Posterior vena cava (tissue), 2 donors: ENCODE data around the gene TMEM258. TPM values are rescaled to one million over a fixed set of nuclear protein-coding genes. Genes with fewer than 3 reads are reported as not detected.
A peak's percentile ranks its signal among the peaks of the same experiment; 100 is the strongest.

Experiments
- DNase-seq: peaks from one replicate; pipeline ENCODE4 v3.0.0-alpha.2; 2020; ENCODE audit warnings: low spot score
- intact Hi-C, 2 donors: fragments of 100-400 bp; cut with DNase I; formaldehyde crosslinking; loops; one replicate each; pipeline versions ENCODE4 v1.14.1 to v1.14.2; 2022 to 2023
- total RNA-seq, 2 donors: library from RNA; stranded (reverse); fragmentation: NEBNext Ultra II Directional; extraction: Animal tissue kit (Norgen Biotek cat#: 25700); gene quantifications; one replicate each; pipeline ENCODE4 v1.2.1, GENCODE V29; 2021
- donor health status: DM: yes; HTN: yes; CAD: no.
- donor health status: DM: yes; HTN: yes; CAD: no.

TMEM258 gene
- total RNA-seq, 2 donors from 2014 or later = 78.2 to 84.7 TPM

DNA sequence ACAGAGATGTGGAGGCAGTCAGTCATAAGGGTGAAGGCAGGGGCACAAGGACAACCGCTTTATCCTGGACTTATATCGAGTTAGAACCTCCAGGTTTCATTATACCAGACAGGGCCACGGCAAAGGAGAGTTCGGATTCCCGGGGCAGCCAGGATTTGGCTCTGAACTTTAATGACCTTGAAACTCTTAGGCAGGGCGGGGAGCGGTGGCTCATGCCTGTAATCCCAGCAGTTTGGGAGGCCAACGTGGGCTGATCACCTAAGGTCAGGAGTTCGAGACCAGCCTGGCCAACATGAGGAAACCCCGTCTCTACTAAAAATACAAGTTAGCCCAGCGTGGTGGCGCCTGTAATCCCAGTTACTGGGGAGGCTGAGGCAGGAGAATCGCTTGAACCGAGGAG lies 41.0 kb downstream of the TMEM258 start:
- intact Hi-C loops = no loop called here
- DNase-seq = no peak

DNA sequence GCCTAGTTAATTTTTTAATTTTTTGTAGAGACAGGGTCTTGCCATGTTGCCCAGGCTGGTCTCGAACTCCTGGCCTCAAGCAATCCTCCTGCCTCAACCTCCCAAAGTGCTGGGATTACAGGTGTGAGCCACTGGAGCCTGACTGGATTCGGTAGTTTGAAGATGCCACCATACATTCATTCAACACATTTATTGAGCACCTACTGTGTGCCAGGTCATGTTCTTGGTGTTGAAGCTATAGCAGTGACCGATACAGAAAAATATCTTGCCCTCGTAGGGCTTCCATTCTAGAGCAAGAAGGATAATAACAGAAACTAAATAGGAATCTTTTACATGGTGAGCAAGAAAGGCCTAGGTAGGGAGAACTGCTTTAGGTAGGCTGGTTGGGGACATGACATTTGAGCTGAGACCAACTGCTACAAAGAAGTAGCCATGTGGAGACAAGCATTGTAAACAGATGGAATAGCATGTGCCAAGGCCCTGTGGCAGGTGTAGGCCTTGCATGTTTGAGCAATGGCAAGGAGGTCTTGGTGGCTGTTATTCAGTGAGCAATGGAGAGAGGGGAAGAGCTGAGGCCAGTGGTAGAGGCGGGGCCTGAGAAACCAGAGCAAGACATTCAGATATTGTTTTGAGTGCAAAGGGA lies 41.6 kb downstream of the TMEM258 start:
- no peak for DNase-seq
- intact Hi-C loops = no loop called here

DNA sequence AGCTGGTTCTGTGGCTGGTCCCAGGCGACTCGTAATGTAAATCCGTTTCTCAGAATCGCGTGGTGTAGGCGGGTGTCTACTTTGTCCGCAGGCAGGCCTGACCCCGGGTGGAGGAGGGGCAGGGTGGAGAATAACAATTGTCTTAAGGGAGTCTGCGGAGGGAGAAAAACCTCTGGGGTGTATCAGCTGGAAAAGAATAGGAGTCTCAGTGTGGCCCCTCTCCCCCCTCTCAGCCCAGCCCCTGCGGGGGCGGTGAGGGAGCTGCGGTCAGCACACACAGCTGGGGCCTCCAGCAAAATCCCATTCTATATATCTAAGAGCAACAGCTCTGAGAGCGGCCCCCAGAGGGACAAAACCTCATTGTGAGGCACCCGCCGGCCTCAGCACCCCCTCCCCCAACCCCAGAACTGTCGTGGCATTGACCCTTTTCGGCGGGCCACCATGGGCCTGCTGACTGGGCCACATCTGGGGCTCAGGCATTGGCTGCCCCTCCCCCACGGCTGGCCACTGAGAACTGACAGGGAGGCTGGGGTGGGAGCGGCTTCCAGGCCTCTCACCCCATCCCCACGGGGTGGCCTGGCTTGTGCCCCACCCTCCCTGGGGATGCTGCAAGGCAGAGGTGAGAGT lies 42.7 kb downstream of the TMEM258 start:
- intact Hi-C loops = no loop called here

DNA sequence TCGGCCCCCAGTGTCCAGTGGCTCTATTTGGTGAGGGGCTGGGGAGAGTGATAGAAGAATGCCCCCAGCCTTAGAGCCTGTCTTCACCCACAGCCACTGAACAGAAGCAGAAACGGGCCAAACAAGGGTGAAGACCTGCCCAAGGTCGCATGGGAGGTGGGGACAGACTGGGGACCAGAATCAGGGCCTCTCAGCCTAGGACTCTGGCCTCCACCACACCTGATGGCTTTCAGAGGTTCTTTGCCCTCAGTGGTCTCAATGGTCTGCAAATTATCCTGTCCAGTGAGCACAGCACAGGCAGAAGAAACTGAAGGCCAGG lies 44.5 kb downstream of the TMEM258 start:
- intact Hi-C loops = no loop called here

More for the DNA sequence above, 42.7 kb downstream of the TMEM258 start:
- DNase-seq = no peak

DNA sequence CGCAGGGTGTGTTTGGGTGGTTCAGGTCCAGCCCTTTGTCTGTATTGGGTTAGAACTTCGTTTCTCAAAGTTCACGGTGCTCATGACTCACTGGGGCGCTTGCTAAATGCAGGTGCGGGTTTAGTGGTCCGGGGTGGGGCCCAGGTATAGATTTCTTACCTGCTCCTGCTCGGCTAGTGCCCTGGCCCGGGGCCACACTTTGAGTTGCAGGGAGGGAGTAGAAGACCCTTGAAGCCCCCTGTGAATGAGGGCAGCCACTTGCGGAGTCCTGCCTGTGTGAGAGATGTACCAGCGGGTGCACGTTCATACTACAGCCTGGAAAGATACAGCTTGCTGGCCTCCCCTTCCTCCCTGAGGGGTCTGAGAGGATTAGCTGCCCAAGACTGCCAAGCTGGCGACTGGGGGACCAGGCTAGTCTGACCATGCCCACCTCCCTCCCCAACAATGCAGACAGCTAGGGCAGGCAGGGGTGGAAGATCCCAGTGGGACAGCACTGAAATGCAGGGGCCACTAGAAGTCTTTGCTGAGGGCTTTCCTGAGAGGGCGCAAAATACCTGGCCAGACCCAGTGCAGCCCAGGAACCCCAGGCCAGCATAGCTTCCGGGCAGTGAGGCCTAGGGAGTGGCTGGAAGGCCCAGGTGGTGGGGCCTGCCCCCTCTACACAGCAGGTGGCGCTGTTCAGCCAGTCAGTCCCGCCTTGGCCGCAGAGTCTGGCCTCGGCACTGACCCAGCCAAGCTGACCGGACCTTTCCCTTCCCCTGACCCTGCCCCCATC lies 45.0 kb downstream of the TMEM258 start:
- peak; percentile 92 for DNase-seq
- intact Hi-C loops = no loop called here

More for the DNA sequence above, 44.5 kb downstream of the TMEM258 start:
- no peak for DNase-seq

DNA sequence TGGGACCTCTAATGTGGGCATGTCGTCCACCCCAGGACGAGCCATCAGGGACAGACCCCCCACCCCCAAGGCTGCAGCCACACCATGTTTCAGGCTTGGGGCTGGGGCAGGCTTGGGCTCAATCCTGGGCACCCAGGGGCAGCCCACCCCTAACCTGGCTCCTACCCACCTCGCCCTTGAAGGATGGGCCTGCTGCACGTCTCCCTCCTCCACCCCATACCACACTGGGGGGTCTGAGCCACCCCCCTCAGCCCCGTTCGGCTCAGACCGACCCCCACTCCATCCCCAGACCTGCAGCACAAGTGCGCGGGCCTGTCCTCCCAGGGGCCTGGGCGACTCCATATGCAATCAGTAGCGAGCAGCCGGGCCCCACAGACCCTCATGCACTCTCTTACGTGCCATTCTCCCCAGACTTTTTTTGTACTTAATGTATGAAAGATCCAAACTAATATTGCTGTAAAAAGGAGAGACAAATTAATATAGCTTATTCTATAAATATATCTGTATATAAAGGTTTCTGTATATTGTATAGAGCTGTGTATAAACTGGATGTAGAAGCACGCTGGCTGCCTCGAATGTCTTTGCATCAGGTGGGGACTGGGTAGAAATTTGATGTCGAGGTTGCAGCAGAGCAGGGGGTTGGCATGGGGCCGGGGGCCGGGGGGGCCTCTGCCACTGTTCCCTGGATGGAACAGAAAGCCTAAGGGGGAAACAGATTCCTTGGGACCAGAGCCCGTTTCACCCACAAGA lies 45.8 kb downstream of the TMEM258 start:
- intact Hi-C loops = no loop called here
- no peak for DNase-seq

DNA sequence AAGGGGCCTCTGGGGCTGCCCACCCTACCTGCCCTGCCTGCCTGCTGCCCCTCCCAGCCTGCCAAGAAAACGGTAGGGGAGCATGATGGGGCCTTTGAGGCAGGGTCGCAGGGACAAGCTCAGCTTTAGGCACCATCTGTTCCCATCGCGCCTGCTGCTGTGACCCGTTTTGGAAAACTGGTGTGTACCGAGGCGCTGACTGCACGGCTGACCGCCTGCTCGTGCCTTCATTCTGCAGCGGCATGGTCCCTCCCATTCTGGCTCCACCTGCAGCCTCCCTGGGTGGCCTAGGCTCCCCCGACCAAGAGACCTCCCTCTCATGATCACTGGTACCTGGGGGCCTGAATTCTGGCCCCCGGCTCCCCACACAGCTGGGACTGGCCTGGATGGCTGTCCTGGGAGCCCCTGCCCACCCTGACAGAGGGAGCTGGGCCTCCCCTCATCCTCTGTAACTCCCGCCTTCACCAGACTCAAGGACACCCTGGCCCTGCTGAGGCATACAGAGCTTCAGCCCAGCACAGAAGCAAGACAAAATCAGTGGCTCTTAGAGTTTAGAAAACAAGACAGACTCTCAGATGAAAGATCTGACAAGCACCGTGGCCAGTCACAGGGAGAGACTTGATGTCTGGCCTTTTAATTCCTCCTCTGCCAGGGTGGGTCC lies 46.5 kb downstream of the TMEM258 start:
- no peak for DNase-seq
- intact Hi-C loops = no loop called here

DNA sequence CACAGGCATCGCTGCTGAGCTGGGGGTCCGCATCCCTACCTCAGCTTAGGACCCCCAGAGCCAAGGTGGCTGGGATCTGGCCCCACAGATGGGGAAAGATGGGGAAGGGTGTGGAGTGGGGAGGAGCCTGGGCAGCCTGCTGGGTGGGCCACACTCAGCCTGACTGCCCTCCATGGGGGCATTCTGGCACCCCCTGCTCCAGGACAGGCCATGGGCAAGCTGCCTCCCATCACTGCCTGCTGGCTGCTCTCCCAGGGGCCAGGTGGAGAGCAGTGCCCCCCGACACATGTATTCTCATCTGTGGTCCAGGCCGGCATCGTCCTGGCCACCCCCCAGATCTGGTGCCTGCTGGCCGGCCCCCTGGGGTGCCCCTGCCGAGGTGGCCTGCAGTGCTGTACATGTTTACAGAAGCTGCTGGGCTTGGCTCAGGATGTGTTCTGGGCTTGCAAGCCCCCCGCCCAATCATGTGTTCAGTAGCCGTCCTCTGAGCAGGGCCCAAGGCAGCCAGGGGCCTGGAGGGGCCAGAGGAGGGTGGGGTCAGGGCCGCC lies 47.7 kb downstream of the TMEM258 start:
- no peak for DNase-seq
- intact Hi-C loops = no loop called here

DNA sequence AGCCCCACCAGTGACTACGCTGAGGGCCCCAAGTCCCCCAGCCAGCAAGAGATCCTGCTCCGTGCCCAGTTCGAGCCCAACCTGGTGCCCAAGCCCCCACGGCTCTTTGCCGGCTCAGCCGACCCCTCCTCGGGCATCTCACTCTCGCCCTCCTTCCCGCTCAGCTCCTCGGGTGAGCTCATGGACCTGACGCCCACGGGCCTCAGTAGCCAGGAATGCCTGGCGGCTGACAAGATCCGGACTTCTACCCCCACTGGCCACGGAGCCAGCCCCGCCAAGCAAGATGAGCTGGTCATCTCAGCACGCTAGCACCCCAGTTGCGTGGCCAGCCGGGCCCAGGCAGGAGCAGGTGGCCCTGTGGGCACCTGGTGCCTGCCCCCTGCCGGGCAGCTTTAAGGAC lies 48.2 kb downstream of the TMEM258 start:
- intact Hi-C loops = no loop called here

DNA sequence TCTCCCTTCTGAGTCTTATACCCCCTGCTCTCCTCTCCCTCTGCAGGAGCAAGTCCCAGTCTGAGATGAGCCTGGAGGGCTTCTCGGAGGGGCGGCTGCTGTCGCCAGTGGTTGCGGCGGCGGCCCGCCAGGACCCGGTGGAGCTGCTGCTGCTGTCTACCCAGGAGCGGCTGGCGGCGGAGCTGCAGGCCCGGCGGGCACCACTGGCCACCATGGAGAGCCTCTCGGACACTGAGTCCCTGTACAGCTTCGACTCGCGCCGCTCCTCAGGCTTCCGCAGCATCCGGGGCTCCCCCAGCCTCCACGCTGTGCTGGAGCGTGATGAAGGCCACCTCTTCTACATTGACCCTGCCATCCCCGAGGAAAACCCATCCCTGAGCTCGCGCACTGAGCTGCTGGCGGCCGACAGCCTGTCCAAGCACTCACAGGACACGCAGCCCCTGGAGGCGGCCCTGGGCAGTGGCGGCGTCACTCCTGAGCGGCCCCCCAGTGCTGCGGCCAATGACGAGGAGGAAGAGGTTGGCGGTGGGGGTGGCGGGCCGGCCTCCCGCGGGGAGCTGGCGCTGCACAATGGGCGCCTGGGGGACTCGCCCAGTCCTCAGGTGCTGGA lies 48.8 kb downstream of the TMEM258 start:
- no peak for DNase-seq
- intact Hi-C loops = no loop called here

More for the DNA sequence above, 48.2 kb downstream of the TMEM258 start:
- DNase-seq = no peak

DNA sequence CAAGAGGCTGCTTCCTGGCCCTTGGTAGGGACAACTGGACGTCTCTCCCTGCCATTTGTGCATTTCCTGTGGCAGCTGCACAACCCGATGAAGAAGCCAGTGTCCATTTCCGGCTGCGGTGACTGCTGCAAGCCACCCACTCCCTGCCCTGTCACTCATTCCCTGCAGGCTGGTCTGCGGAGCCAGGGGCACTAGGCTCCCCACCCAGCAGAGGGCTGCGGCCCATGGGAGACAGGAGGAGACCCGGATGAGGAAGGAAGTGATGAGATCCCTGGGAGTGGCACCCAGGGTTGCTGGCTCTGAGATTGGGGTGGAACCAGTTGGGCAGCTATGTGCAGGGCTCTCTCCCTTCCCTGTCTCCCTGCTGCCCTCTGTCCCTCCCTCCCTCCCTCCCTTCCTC lies 50.0 kb downstream of the TMEM258 start:
- intact Hi-C loops = no loop called here
- no peak for DNase-seq

DNA sequence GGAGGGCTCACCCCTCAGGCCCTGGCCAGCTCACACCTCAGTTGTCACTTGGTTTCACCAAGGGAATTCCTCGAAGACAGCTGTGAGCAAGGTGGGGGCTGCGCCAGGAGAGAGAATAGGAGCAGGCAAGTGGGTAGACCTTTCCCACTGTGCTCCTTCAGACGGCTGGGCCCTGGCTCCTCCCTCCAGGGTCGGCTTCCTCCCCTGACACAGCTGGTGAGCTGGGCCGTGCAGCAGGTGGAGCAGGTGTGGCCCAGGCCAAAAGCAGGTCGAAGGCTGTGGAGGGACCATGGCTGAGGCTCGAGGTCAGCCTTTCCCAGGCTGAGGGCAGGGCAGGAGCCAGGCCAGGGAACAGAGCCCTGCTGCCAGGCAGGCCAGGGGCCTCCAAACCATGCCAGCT lies 52.4 kb downstream of the TMEM258 start:
- intact Hi-C loops = no loop called here
- DNase-seq = no peak

DNA sequence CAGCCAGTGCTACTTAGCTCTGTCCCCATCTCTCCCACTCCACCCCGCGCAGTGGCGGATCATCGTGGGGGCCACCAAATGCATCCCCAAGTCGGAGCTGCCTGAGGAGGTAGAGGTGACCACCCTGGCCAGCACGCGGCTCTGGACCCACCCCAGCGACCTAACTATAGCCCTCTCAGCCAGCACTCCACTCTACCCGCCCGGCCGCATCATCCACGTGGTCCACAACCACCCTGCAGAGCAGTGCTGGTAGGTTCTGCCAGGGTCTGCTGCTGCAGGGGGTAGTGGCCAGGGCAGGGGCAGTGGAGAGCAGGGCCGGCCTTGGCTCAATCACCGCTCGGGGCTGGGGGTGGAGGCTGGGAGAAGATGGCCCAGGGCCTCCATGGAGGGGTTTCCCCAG lies 53.0 kb downstream of the TMEM258 start:
- intact Hi-C loops = no loop called here
- no peak for DNase-seq

Other genes with a start within 250 kb of the TMEM258 start
- under 1 TPM; 0.71 to 0.93 TPM for gene SYT7, start 211.5 kb downstream of the TMEM258 start, total RNA-seq
- gene DAGLA, start 112.2 kb downstream of the TMEM258 start, total RNA-seq = 1 to 10 TPM; 1.8 to 2.4 TPM
- gene MYRF, start 40.0 kb downstream of the TMEM258 start, total RNA-seq = 1 to 10 TPM; 3.1 to 3.7 TPM
- gene FEN1, start 312 bp upstream of the TMEM258 start, total RNA-seq = 1 to 10 TPM; 4.6 to 6.0 TPM
- gene FADS1, start 24.4 kb upstream of the TMEM258 start, total RNA-seq = 10 to 100 TPM; 28.8 to 29.8 TPM
- 100 to 1,000 TPM in 1 of 2 donors, 10 to 100 TPM in 1; 60.3 to 123 TPM for gene FADS2, start 35.7 kb upstream of the TMEM258 start, total RNA-seq
- gene FADS3, start 98.9 kb upstream of the TMEM258 start, total RNA-seq = 100 to 1,000 TPM in 1 of 2 donors, 10 to 100 TPM in 1; 83.0 to 106 TPM
- 10 to 100 TPM; 26.7 to 31.5 TPM for gene RAB3IL1, start 125.0 kb upstream of the TMEM258 start, total RNA-seq
- 1 to 10 TPM; 5.8 to 9.5 TPM for gene BEST1, start 157.8 kb upstream of the TMEM258 start, total RNA-seq
- gene FTH1, start 175.0 kb upstream of the TMEM258 start, total RNA-seq = 1,000 to 10,000 TPM; 2,679 to 3,454 TPM